Prostate gland (tissue), 2 donors: ENCODE data around the gene USP34. TPM values are rescaled to one million over a fixed set of nuclear protein-coding genes. Genes with fewer than 3 reads are reported as not detected.

ENCODE experiments used
- DNase-seq: peaks from one replicate; pipeline ENCODE4 v3.0.0-alpha.2; 2019; ENCODE audit warnings: low spot score
- H3K27ac ChIP-seq, 2 donors: fragments of 200-600 bp; sonication (generic); 2 replicates each; pipeline ENCODE4 v1.5.1; 2017 to 2019
- H3K27me3 ChIP-seq: fragments of 200-600 bp; sonication (generic); replicated peaks from 2 replicates; pipeline ENCODE4 v1.5.1; 2019; ENCODE audit not compliant: insufficient read depth
- H3K36me3 ChIP-seq, 2 donors: fragments of 200-600 bp; sonication (generic); 1 replicate in 1 of 2; 2 replicates in 1 of 2; pipeline versions ENCODE4 v1.5.1 to v1.8.1; 2017 to 2019
- H3K4me1 ChIP-seq: fragments of 200-600 bp; sonication (generic); replicated peaks from 2 replicates; pipeline ENCODE4 v1.5.1; 2019
- H3K4me3 ChIP-seq, 2 donors: fragments of 200-600 bp; sonication (generic); 2 replicates each; pipeline ENCODE4 v1.5.1; 2017 to 2019
- H3K9me3 ChIP-seq: fragments of 200-600 bp; sonication (generic); 2 replicates; pipeline ENCODE4 v1.5.1; 2017
- CTCF ChIP-seq, 4 experiments: fragments of 200-600 bp in 2 of 4; fragments of 450-650 bp in 2 of 4; sonication (generic) in 2 of 4; IDR thresholded peaks; 1 replicate in 3 of 4; 2 replicates in 1 of 4; pipeline ENCODE4 v1.5.1; 2016 to 2019; ENCODE audit warnings: antibody characterized with exemption in 4 of 4, mild to moderate bottlenecking in 2 of 4, moderate library complexity in 2 of 4
- POLR2A ChIP-seq: fragments of 450-650 bp; IDR thresholded peaks from one replicate; pipeline ENCODE4 v1.6.1; 2016; ENCODE audit warnings: antibody characterized with exemption, mild to moderate bottlenecking
- POLR2AphosphoS5 ChIP-seq: sonication (generic); formaldehyde crosslinking; IDR thresholded peaks from one replicate; pipeline ENCODE4 v1.6.1; 2017; ENCODE audit warnings: antibody characterized with exemption
- WGBS: methylation state at CpG from one replicate; pipeline ENCODE4 v1.1.5; 2018; 5-methylcytosine and 5-hydroxymethylcytosine counted together
- intact Hi-C: fragments of 100-400 bp; cut with DNase I; formaldehyde crosslinking; loops from one replicate; pipeline ENCODE4 v1.14.2; 2022
- total RNA-seq, 2 donors: library from RNA; depleted of rRNA; stranded (reverse); fragments of >200 nt; gene quantifications; one replicate each; pipeline ENCODE4 v1.1.0, GENCODE V29; 2016

The USP34 gene
- total RNA-seq, 2 donors from 2014 or later = 94.1 to 206 TPM

- Histone ChIP-seq H3K36me3 (no peaks in the 10 kb centered on the region), H3K9me3 (no peaks in the 10 kb centered on the region), H3K4me3 (no peak overlapping the region), H3K27me3 (no peaks in the 10 kb centered on the region), H3K27ac (no peak overlapping the region), H3K4me1 (no peaks in the 10 kb centered on the region)
- no peak for DNase-seq
- intact Hi-C loops = loop anchor here (5.0 kb wide), 1 partner anchor 36 kb away; no protein-coding TSS in a partner anchor
- TF ChIP-seq CTCF (IDR thresholded peaks at IDR 0.05) (no peak), POLR2A (no peak), POLR2AphosphoS5 (no peak)
- 79% methylated on average over 1 of the region's 1 CpG for WGBS
Observed at GRCh38 chr2:61233581-61233980, 237.3 kb downstream of the USP34 start.

- H3K4me3 ChIP-seq = no peak overlapping the region
- TF ChIP-seq CTCF (IDR thresholded peaks at IDR 0.05) (no peak), POLR2A (no peak), POLR2AphosphoS5 (no peak)
- intact Hi-C loops = loop anchor here (5.0 kb wide), 1 partner anchor 33 kb away; no protein-coding TSS in a partner anchor
- H3K4me1 ChIP-seq = no peaks in the 10 kb centered on the region
- no peak for DNase-seq
- 94% methylated on average over 2 of the region's 2 CpGs for WGBS
- no peaks in the 10 kb centered on the region for H3K27me3 ChIP-seq
- H3K27ac ChIP-seq = no peak overlapping the region
- peaks cover 0 to 5% of the 10 kb centered on the region in 2 donors for H3K36me3 ChIP-seq
- H3K9me3 ChIP-seq = no peaks in the 10 kb centered on the region
Observed at GRCh38 chr2:61229936-61230335, 241.0 kb downstream of the USP34 start.

- Histone ChIP-seq H3K9me3 (no peaks in the 10 kb centered on the region), H3K4me3 (no peak overlapping the region), H3K27me3 (no peaks in the 10 kb centered on the region), H3K4me1 (no peaks in the 10 kb centered on the region), H3K27ac (no peak overlapping the region), H3K36me3 (peaks cover 0 to 10% of the 10 kb centered on the region in 2 donors)
- intact Hi-C loops = no loop called here
- no peak for DNase-seq
- TF ChIP-seq POLR2A (no peak), POLR2AphosphoS5 (no peak), CTCF (IDR thresholded peaks at IDR 0.05) (no peak)
- WGBS = 97% methylated on average over 8 of the region's 8 CpGs
Observed at GRCh38 chr2:61222567-61222966, 248.3 kb downstream of the USP34 start.

GRCh38 chr2:61221819-61222218 lies 249.1 kb downstream of the USP34 start:
- intact Hi-C loops = no loop called here
- Histone ChIP-seq H3K4me1 (no peaks in the 10 kb centered on the region), H3K4me3 (no peak overlapping the region), H3K27ac (no peak overlapping the region), H3K9me3 (no peaks in the 10 kb centered on the region), H3K36me3 (peaks cover 0 to 10% of the 10 kb centered on the region in 2 donors), H3K27me3 (no peaks in the 10 kb centered on the region)
- WGBS = 94% methylated on average over 5 of the region's 5 CpGs
- DNase-seq = no peak
- no peak for TF ChIP-seq CTCF (IDR thresholded peaks at IDR 0.05)
- TF ChIP-seq POLR2AphosphoS5 = no peak
- no peak for TF ChIP-seq POLR2A

GRCh38 chr2:61220768-61221167 lies 250.1 kb downstream of the USP34 start:
- H3K36me3 ChIP-seq = peaks cover 0 to 5% of the 10 kb centered on the region in 2 donors
- 78% methylated on average over 2 of the region's 2 CpGs for WGBS

More at GRCh38 chr2:61220768-61221167, 250.1 kb downstream of the USP34 start:
- DNase-seq = no peak
- TF ChIP-seq CTCF (IDR thresholded peaks at IDR 0.05) (no peak), POLR2A (no peak), POLR2AphosphoS5 (no peak)
- Histone ChIP-seq H3K9me3 (no peaks in the 10 kb centered on the region), H3K4me1 (no peaks in the 10 kb centered on the region), H3K27me3 (no peaks in the 10 kb centered on the region), H3K27ac (no peak overlapping the region), H3K4me3 (no peak overlapping the region)
- intact Hi-C loops = no loop called here
